ENCODE results near the gene ELAVL3. TPM values are rescaled to one million over a fixed set of nuclear protein-coding genes. Genes with fewer than 3 reads are reported as not detected.

The ELAVL3 gene
- total and polyA plus RNA-seq, 2 donors (not counting 3 experiments of a cell fraction or from before 2014, with no cell fraction given): not detected

DNA sequence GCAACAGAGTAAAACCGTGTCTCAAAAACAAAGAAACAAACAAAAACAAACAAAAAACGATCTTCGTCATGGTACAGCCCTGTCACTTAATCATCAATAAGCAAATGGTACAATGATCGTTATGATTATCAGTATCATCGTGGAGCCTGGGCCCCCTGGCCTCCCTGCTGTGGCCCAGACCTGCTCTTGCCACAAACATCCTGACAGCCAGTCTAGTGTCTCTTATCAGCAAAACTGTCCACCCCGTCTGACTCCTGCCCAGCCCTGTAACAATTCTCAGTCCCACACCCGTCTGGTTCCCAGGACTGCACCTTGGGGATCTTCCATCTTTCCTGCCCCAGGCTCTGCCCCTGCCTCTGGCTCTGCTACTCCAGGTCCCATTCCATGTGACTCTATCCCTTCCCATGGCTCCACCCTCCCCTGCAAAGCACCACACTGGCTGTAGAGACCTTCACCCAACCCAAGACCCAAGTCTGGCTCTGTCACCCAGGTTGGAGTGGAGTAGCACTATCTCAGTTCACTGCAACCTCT is 19.1 kb upstream of the ELAVL3 start:
- FAIRE-seq (no peak), DNase-seq (ENCODE audit: low read depth, low spot score) (no peak)
- H3K4me1 ChIP-seq (ENCODE audit: control insufficient read depth, extremely low read depth, insufficient read depth, low read length): peaks cover 4% of the 10 kb centered on the region
- H3K4me2 ChIP-seq (ENCODE audit: insufficient read depth, low read length): no peak overlapping the region
- H3K27me3 ChIP-seq (ENCODE audit: control insufficient read depth in 2 of 2, insufficient read depth in 2 of 2, low read length in 2 of 2): no peaks in the 10 kb centered on the region
- TF ChIP-seq EZH2 (IDR thresholded peaks at IDR 0.05; ENCODE audit: borderline replicate concordance, low read depth, low read length, severe bottlenecking): no peak
- TF ChIP-seq MYC (IDR thresholded peaks at IDR 0.05; ENCODE audit: low read depth, low read length): no peak
- no peak for TF ChIP-seq FOS (IDR thresholded peaks at IDR 0.05; ENCODE audit: borderline replicate concordance, insufficient read depth, low read length)
- TF ChIP-seq POLR2A (IDR thresholded peaks at IDR 0.05; ENCODE audit: low read depth, low read length): no peak
- no peak for TF ChIP-seq POLR2AphosphoS5 (IDR thresholded peaks at IDR 0.05; ENCODE audit: insufficient read depth, low read depth, low read length)
- no peak for TF ChIP-seq JUN (IDR thresholded peaks at IDR 0.05; ENCODE audit: borderline replicate concordance, insufficient read depth, insufficient read length, low read depth)
- TF ChIP-seq, protein P1, sequence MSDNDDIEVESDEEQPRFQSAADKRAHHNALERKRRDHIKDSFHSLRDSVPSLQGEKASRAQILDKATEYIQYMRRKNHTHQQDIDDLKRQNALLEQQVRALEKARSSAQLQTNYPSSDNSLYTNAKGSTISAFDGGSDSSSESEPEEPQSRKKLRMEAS (IDR thresholded peaks at IDR 0.05; ENCODE audit: insufficient read depth, insufficient read length): no peak
- TF ChIP-seq, protein P2, sequence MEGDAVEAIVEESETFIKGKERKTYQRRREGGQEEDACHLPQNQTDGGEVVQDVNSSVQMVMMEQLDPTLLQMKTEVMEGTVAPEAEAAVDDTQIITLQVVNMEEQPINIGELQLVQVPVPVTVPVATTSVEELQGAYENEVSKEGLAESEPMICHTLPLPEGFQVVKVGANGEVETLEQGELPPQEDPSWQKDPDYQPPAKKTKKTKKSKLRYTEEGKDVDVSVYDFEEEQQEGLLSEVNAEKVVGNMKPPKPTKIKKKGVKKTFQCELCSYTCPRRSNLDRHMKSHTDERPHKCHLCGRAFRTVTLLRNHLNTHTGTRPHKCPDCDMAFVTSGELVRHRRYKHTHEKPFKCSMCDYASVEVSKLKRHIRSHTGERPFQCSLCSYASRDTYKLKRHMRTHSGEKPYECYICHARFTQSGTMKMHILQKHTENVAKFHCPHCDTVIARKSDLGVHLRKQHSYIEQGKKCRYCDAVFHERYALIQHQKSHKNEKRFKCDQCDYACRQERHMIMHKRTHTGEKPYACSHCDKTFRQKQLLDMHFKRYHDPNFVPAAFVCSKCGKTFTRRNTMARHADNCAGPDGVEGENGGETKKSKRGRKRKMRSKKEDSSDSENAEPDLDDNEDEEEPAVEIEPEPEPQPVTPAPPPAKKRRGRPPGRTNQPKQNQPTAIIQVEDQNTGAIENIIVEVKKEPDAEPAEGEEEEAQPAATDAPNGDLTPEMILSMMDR (IDR thresholded peaks at IDR 0.05; ENCODE audit: extremely low read depth in 1 of 2, insufficient read depth in 1 of 2, low read depth in 1 of 2, low read length in 2 of 2): no peak
- no peak for TF ChIP-seq GATA2 (IDR thresholded peaks at IDR 0.05; ENCODE audit: insufficient read depth, insufficient read length, low read depth, low read length)
- H3K4me3 ChIP-seq (replicated peaks in 1 of 3; ENCODE audit: insufficient read depth in 1 of 3, low read depth in 1 of 3, low read length in 3 of 3): no peak overlapping the region
- no peaks in the 10 kb centered on the region for H3K9me1 ChIP-seq (replicated peaks; ENCODE audit: control insufficient read depth, extremely low read depth, insufficient read depth, low read length)
- dilution Hi-C loops (cut with MboI; ENCODE audit: extremely low pct_ligation_motif_present, low sequenced_read_pairs): no loop called here
- H3K27ac ChIP-seq (ENCODE audit: insufficient read depth, low read depth, low read length): no peak overlapping the region
- no peak overlapping the region for H3K9ac ChIP-seq (replicated peaks; ENCODE audit: extremely low read depth, insufficient read depth, low read length)
- intact Hi-C loops (cut with micrococcal nuclease): loop anchor here (5.0 kb wide), 1 partner anchor 37 kb away; the partner anchor contains the start of gene CNN1
- H3K36me3 ChIP-seq (ENCODE audit: control insufficient read depth in 2 of 2, extremely low read depth in 1 of 2, insufficient read depth in 2 of 2, low read length in 2 of 2): peaks cover 3 to 9% of the 10 kb centered on the region in 2 experiments
- no peaks in the 10 kb centered on the region for H3K79me2 ChIP-seq (ENCODE audit: control insufficient read depth, insufficient read depth, low read length)
- H2AFZ ChIP-seq (ENCODE audit: low read depth, low read length): no peak overlapping the region
- CTCF ChIA-PET: no interaction called here
- H3K9me3 ChIP-seq (replicated peaks; ENCODE audit: control insufficient read depth, insufficient read depth, low read length): no peaks in the 10 kb centered on the region
- POLR2A ChIA-PET: no interaction called here
- BruUV-seq (replicated peaks): no TSS peak
- H4K20me1 ChIP-seq (replicated peaks; ENCODE audit: control insufficient read depth, extremely low read depth, insufficient read depth, low read length): no peaks in the 10 kb centered on the region

Data from endothelial cell of umbilical vein (primary cell).